K562 (cell line): ENCODE data around the gene DENND6A. TPM values are rescaled to one million over a fixed set of nuclear protein-coding genes. Genes with fewer than 3 reads are reported as not detected.

Experiments used
- HES1 ChIP-seq: fragments of 450-650 bp; IDR thresholded peaks from 2 replicates; pipeline ENCODE4 v1.6.1; 2016; ENCODE audit warnings: low read depth, mild to moderate bottlenecking, moderate library complexity
- ZBTB40 ChIP-seq, 2 experiments: fragments of 450-650 bp in 1 of 2; sonication (generic) in 1 of 2; formaldehyde crosslinking in 1 of 2; IDR thresholded peaks; 2 replicates each; pipeline versions ENCODE4 v1.7.1 to v1.9.0; 2016 to 2022; ENCODE audit warnings: inconsistent platforms in 1 of 2, mild to moderate bottlenecking in 1 of 2, missing genetic modification reagents in 1 of 2
- polyA plus RNA-seq, 8 experiments: library from polyadenylated mRNA; depleted of rRNA in 4 of 8; stranded (reverse) in 5 of 8; unstranded in 3 of 8; fragments of >200 nt; fragmentation: Nextera tagmentation in 2 of 8; fragmentation: Illumina TruSeq in 1 of 8; extraction: Ambion mirVana in 2 of 8; extraction: Trizol in 1 of 8; gene quantifications; 2 replicates each; pipeline versions ENCODE4 v1.2.1 to v1.2.3, GENCODE V29; 2011 to 2014; ENCODE audit warnings: inconsistent platforms in 1 of 8, missing spikeins in 1 of 8
- total RNA-seq, 7 experiments: library from RNA; depleted of rRNA in 6 of 7; stranded (reverse); fragments of >200 nt in 6 of 7; fragmentation: Illumina TruSeq in 2 of 7; extraction: Trizol in 2 of 7; gene quantifications; 2 replicates each; pipeline versions ENCODE4 v1.2.1 to v1.2.3, GENCODE V29; 2011 to 2021; ENCODE audit warnings: low replicate concordance in 1 of 7

DENND6A gene
- total and polyA plus RNA-seq, 9 of the 15 experiments (the other 6 are each of a cell fraction or from before 2014, with no cell fraction given): 1.5 to 12.7 (median 7.1) TPM

GRCh38 chr3:57596495-57597126 lies 96.3 kb downstream of the DENND6A start (continued):
- TF ChIP-seq ZBTB40 (IDR thresholded peaks at IDR 0.05): no peak
- TF ChIP-seq ZBTB40 (CRISPR knock-in tag; IDR thresholded peaks at IDR 0.05): 0 out of 2 replicates have a peak, but pooled peaks have one; percentile 27
- TF ChIP-seq HES1: no peak
